AG08395 (cell line): Measurements from ENCODE around the gene SRD5A1.
"Not testable (repeated sequence)": the region's sequence is repeated elsewhere in the genome, so short reads cannot be mapped to it uniquely, and the experiment has no call there.

Experiments used
- DNase-seq: peaks from one replicate; pipeline ENCODE4 v3.0.0; 2012; ENCODE audit warnings: mixed read lengths, low spot score

The SRD5A1 gene

DNA sequence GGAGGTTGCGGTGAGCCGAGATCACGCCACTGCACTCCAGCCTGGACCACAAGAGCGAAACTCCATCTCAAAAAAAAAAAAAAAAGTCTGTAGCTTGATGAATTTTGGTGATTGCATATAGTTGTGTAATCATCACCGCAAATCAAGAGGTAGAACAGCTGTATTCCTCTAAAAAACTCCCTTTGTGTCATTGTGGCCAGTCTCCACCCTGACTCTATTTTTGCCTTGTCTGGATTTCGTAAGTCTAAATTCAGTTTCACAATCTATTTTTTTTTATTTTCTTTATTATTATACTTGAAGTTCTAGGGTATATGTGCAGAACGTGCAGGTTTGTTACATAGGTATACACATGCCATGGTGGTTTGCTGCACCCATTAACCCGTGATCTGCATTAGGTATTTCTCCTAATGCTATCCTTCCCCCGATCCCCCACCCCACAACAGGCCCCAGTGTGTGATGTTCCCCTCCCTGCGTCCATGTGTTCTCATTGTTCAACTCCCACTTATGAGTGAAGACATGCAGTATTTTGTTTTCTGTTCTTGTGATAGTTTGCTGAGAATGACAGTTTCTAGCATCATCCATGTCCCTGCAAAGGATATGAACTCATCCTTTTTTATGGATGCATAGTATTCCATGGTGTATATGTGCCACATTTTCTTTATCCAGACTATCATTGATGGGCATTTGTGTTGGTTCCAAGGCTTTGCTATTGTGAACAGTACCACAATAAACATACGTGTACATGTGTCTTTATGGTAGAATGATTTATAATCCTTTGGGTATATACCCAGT is 12.5 kb downstream of the SRD5A1 start:
- DNase-seq = not testable (repeated sequence)

DNA sequence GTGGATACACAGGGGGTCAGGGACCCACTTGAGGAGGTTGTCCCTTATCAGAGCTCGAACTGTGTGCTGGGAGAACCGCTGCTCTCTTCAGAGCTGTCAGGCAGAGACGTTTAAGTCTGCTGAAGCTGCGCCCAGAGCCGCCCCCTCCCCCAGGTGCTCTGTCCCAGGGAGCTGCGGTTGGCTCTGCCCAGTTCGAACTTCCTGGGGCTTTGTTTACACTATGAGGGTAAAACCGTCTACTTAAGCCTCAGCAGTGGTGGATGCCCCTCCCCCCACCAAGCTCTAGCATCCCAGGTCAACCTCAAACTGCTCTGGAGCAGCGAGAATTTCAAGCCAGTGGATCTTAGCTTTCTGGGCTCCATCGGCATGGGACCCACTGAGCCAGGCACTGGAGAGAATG is 15.9 kb downstream of the SRD5A1 start:
- DNase-seq = no peak

DNA sequence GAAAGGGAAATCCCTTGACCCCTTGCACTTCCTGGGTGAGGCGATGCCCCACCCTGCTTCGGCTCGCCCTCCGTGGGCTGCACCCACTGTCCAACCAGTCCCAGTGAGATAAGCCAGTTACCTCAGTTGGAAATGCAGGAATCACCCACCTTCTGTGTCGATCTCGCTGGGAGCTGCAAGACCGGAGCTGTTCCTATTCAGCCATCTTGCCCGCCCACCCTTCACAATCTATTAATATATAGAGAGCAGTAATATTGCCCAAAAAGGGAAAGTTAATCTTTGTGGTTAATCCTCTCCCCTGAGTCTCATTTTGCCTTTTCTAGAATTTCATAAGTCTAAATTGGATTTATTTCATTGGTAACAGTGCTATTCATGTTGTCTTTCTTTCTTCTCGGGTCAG is 16.4 kb downstream of the SRD5A1 start:
- no peak for DNase-seq

DNA sequence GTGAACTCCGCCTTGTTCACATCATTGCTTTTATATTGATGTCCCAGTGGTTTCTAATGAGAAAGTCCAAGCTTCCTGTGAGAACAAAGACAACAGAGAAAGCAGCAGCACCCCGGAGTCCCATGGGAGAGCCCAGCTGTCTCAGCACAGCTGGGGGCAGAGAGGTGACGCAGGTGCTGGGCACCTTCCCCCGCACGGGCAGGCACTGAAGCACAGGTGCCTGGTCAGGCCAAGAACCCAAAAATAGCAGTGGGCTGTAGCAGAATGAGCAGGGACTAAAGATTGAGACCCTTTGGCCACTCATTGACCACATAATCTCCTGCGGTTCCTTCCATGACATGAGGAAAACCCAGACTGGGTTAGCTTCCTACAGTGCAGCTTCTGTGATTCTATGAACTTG is 18.8 kb downstream of the SRD5A1 start:
- no peak for DNase-seq

DNA sequence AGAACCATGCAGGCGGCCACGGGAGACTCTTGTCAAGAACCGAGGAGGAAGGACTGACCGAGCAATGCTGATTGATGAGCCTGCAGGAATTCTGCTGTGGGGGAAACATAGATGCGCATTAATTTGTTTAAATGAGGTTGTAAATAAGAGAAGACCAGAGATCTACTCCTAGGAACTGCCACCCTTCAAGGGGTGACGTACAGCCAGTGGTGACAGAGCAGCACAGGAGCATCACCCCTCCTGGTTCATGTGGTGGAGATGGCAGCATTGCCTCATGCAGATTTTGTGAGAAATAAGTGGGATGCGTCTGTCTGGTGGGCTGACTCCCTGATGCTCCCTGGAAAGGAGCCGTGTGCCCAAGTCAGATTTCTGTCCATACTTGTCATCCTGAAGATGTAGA is 22.2 kb downstream of the SRD5A1 start:
- DNase-seq = no peak

DNA sequence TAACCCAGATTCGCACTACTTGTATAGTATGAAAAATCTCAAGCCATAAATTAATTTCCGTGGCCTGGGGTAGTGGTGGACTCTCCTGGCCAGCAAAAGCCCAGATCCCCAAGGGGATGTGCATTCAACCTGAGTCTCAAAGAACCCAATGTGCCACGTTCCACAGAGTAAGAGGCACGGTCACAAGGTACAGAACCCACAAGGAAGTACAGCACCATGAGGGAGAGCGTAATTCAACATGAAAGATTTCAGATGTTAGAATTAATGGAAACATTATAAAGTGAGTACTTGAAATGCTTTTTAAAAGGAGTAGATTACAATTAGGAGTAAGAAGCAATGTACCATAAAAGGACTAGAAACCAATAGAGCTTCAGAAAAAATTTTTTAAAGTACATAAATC is 23.4 kb downstream of the SRD5A1 start:
- no peak for DNase-seq

DNA sequence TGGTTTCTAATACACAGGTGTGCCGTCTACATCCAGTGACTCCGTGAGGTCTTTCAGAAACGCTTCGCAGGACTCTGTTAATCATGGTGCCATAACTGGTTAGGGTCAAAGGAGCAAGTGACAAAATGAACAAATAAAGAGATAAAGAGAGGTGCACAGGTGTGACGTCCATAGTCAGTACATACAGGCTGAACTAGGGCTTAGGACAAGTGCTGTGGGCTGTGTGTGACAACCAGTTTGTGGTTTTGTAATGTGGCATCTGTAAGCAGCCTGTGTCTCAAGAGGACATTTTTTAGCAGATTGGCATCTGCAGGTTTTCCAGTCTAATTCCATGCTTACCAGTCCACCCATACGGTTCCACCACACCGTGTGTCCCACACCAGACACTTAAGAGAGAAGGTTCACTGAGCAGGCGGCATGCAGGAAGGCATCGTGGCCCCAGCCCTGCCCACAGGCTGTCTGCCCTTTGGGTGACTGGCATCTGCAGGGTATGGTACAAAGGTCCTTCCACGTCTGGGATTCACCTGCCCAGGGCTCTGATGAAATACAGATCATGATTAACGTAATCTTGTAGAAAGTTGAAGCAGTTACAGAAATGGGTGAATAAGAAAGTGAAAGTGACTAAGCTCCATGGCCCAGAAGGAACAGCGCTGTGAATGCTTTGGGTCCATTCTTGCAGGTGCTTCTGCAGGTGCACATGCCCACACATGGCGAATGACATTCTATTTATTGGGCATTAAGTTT is 26.9 kb downstream of the SRD5A1 start:
- DNase-seq = no peak

DNA sequence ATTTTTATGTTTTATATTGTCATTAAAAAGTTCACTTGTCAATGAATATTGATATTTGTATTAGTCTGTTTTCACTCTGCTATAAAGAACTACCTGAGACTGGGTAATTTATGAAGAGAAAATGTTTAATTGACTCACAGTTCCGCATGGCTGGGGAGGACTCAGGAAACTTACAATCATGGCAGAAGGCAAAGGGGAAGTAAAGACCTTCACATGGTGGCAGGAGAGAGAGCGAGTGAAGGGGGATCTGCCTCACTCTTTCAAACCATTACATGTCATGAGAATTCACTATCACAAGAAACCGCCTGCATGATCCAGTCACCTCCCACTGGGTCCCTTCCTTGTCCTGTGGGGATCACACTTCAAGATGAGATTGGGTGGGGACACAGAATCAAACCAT is 27.4 kb downstream of the SRD5A1 start:
- DNase-seq = no peak

DNA sequence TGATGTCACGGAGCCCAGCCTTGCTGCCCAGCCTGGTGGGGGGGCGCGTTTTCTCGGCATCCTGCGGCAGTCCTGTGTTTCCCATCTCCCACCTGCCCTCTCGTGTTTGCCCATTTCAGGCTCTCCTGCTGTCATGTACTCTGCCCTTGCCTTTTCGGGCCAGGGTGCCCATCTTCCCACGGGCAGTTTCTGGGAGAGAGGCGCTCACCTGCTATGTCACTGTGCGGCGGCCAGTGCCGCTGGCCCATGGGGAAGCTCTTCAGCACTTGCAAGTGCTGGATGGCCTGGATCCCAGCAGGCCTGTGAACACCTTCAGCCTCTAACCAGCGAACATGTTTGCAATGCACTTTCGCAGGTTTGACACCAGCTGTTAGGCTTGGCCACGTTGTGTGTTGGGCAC is 33.5 kb downstream of the SRD5A1 start:
- DNase-seq = no peak

DNA sequence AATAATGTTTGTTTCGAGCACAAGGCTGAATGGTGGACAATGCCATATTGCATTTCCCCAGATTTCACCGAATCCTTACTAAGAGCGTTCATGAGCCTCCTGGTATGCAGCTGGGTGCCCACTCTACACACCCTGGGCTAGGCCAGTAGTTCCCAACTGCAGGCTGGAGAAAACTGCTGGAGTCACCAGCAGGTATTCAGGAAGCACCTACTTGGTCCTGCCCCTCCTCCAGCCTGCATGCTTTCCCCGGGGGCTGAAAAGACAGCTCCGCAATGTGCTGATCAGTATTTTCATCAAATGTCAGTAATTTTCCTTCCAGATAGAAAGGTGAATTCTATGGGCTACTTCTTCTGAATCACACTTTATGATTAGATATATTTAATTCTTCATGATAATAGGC is 34.4 kb downstream of the SRD5A1 start:
- DNase-seq = no peak

DNA sequence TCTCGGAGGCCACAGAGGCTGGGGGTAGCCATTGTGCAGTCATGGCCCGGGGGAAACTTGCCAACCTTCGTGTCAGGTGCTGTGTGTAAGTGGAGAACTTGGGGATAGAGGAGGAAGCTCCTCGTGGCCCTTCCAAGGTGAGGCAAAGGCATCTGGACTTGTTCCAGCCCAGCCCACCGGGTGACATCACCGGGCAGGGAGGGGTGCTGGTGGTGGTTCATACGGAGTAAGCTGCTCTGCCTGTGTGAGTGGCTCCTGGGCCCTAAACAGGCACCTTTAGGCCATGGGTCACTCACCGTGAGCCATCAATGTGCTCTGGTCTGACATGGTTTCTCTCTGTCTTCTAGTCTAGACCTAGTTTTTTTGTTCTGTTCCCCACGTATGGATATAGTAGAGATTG is 35.5 kb downstream of the SRD5A1 start:
- not testable (repeated sequence) for DNase-seq

DNA sequence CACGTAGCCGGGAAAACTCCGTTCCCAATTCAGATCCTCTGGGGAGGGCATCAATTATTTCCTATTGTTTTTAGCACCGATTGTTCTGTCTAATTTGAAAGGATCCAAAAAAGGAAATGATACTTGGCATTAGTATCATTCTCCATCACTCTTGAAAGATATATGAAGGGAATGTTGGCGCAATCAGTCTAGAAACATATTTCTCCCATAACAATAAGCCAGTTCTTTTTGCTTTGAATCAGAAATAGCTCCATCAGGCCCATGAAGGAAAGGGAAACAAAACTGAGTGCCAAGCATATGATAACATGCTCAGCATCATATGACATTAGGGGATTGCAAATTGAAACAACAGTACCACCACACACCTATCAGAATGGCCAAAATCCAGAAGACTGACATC is 39.8 kb downstream of the SRD5A1 start:
- DNase-seq = no peak

DNA sequence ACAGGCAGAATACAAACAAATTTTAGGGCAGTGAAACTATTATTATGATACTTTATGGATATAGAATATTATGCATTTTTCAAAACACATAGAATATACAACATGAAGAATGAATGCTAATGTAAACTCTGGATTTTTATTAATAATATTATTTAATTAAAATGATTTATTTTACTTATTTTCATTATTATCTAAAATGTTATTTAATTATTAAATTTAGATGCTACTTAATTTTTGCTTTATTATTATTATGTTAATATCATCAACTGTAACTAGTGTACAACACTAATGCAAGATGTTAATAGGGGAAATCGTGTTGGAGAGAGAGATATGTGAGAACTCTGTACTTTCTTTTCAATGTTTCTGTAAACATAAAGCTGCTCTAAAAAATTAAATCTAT is 40.7 kb downstream of the SRD5A1 start:
- DNase-seq = no peak

DNA sequence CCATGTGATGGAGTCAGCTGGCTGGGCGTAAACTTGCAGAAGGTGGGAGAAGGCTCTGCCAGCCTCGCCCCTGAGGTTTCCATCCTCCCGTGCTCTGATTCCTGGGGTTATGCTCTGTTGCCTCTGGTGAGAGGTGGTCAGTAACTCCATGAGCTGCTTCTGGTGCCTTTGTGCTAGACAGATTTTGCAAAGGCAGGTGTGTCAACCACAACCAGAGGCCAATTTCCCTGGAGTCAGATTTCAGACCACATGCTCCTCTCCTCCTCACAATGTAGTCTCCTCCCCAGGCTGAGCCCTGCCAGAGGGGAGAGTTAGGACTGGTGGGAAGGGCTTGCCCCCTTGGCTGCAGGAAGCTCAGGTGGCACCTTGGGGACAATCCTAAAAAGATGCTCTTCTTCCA is 41.2 kb downstream of the SRD5A1 start:
- no peak for DNase-seq

DNA sequence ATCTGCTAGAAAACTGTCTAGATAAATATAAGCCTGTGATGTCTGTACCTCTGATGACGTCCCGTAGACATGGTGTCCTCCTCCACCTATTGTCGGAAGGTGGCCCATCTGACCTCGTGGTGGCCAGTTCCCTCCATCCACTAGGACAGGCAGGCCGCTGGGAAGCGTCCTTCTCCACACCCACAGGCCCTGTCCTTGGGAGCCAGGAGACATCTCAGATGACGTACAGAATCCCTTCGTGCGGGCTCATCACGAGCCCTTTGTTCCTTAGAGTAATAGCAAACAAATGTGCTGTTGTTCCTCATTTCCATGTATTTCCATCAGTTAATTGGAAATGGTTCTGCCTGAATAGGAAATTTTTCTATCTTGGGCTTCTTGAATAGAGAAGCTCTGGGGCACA is 41.6 kb downstream of the SRD5A1 start:
- no peak for DNase-seq

DNA sequence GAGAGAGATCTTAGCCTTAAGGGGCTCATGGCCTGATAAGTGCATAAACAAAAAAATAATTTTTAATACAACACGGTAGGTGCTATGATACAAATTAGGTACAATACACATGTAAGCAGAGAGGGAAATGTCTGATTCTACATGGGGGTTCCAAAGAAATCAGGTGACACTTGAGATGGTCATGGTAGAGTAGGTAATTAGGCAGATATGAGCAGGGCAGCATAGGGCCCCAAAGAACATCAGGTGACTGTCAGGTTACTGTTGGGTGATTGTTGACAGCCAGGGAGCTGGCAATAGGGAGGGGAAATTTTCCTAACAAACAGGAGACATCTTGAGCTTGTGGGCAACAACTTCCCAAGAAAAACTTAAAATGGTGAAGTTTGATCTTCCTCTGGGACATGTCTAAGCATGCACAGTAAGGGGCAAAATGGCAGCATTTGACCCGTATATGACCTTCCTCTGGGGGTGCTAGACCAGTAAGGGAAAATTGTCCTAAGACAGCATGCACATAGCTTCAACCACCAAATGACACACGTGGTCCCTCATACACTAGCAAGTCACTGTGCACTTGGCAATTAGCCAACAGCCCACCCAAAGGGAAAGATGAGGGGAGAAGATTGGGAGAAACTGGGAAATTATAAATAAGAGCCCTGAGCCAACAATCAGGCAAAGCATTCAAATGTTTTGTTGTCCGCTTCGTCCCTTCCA is 42.7 kb downstream of the SRD5A1 start:
- no peak for DNase-seq

DNA sequence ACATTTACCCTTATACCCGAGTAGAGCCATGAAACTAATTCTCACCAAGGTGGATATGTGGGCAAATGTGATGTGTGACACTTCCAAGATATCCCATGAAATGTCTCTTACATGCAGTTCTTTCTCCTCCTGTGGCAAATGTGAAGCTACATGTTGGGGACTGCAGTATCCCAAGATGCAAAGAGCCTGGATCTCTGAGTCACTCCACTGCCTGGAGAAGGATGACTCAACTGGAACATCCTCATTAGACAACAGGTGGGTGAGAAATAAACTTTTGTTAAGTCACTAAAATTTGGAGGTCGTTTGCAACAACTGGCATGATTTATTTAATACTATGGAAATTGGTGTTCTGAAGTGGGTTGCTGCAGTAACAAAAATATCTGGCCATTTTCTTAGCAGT is 43.5 kb downstream of the SRD5A1 start:
- DNase-seq = peak; percentile 42

DNA sequence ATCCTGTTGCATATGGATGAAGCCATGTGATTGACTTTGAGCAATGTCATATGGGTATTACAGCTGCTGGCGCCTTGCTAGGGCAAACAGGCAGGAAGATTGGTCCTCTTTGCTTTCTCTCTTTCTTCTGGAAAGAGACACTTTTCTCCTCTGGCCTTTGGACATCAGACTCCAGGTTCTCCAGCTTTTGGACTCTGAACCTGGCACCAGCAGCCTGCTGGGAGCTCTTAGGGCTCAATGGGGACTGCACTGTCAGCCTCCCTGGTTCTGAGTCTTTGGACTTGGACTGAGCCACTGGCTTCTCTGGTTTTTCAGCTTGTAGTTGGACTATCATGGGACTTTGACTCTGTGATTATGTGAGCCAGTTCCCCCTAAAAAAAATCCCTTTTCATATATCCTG is 45.1 kb downstream of the SRD5A1 start:
- no peak for DNase-seq

DNA sequence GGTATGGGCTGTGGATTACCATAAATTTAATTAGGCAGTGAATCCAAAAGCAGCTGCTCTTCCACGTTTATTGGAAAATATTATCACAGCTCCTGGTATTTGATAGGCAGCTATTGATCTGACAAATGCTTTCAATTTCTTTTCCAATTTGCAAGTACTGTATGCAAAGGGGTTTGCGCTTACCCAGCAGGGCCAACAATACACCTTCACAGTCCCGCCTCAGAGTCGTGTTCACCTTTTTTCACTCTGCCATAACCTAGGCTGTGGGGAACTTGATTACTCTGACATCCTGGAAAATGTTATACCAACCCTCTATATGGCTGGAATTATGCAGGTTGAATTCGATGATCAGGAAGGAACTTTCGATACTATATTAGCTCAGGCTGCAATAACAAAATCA is 47.7 kb downstream of the SRD5A1 start:
- DNase-seq = no peak

DNA sequence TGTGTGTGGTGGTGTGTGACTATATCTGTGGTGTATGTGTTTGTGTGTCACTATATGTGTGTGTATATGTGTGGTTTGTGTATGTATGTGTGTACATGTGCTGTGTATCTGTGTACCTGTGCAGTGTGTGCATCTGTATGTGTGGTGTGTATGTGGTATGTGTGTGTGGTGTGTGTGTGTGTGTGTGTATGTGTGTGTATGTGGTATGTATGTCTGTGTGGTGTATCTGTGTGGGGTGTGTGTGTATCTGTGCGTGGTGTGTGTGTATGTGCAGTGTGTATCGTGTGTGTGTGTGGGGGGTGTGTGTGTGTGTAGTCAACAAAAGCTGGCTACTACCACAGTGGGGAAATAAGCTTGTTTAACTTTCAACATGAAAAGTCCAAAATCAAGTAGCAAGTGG is 48.4 kb downstream of the SRD5A1 start:
- no peak for DNase-seq

DNA sequence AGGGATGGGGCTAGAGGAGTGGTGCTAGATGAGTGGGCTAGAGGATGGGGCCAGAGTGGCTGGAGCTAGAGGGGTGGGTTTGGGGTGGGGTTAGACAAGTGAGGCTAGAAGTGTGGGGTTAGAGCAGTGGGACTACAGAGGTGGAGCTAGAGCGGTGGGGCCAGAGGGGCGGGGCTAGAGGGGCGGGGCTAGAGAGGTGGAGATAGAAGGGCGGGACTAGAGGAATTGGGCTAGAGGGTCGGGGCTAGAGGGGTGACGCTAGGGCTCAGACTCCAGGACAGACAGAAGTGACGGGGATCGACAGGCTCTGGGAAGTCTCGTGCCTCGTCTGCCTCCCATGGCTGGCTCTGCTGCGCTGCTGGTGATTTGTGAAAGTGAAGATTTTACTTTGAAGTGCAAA is 49.0 kb downstream of the SRD5A1 start:
- DNase-seq = no peak

DNA sequence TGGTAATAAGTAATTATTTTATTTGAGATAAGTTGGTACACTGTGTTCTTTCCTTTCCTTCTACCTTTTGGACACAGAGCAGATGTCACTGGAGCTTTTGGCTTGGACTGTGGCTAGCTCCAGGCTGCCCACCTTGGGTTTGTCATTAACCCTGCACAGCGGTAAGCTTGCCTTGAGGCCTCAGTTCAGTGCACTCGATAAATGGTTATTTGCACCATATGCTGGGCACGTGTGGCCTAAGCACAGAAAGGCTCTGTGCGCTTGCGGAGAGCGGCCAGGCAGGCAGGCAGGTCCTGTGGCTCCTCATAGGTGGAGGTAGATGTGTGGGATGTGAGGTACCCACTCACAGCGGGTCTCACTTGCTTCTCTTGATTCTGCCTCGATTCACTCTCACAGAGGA is 50.0 kb downstream of the SRD5A1 start:
- DNase-seq = no peak

DNA sequence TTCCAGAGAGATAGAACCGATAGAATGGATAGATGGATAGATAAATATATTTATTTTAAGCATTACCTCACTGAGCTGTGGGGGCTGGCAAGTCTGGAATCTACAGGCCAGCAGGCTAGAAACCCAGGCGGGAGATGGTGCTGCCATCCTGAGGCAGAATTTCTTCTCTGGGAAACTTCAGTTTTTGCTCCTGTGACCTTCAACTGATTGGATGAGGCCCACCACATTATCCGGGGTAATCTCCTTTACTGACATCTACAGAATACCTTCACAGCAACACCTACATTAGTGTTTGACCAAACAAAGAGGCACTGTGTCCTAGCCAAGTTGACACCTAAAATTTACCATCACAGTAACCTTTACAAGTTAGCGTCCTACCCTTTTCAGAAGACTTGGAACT is 50.8 kb downstream of the SRD5A1 start:
- DNase-seq = no peak
